H9 (cell line): ENCODE measurements around the gene ST6GALNAC2. TPM values are rescaled to one million over a fixed set of nuclear protein-coding genes. Genes with fewer than 3 reads are reported as not detected.

Experiments used
- DNase-seq: peaks from one replicate; pipeline ENCODE4 v3.0.0-alpha.2; 2017
- H2AFZ ChIP-seq: one replicate; pipeline ENCODE4 v1.6.1; 2013; ENCODE audit warnings: mild to moderate bottlenecking, low read length, control low read depth, moderate library complexity
- H2AK5ac ChIP-seq: 2 replicates; pipeline ENCODE4 v1.6.1; 2013; ENCODE audit warnings: low read length, control low read depth, mixed read lengths; ENCODE audit not compliant: insufficient read length
- H2BK120ac ChIP-seq: one replicate; pipeline ENCODE4 v1.6.1; 2013; ENCODE audit warnings: low read depth, mild to moderate bottlenecking, low read length, control low read depth, inconsistent platforms; ENCODE audit not compliant: poor library complexity, severe bottlenecking
- H2BK12ac ChIP-seq: 2 replicates; pipeline ENCODE4 v1.6.1; 2013; ENCODE audit warnings: low read length, control low read depth, mixed read lengths, low read depth; ENCODE audit not compliant: insufficient read length
- H2BK15ac ChIP-seq: 2 replicates; pipeline ENCODE4 v1.6.1; 2013; ENCODE audit warnings: low read depth, low read length, control low read depth
- H2BK20ac ChIP-seq: one replicate; pipeline ENCODE4 v1.6.1; 2013; ENCODE audit warnings: low read depth, mild to moderate bottlenecking, low read length, control low read depth, inconsistent platforms; ENCODE audit not compliant: poor library complexity, severe bottlenecking
- H2BK5ac ChIP-seq: 2 replicates; pipeline ENCODE4 v1.6.1; 2013; ENCODE audit warnings: low read length, control low read depth, mixed read lengths; ENCODE audit not compliant: insufficient read length
- H3K14ac ChIP-seq: 2 replicates; pipeline ENCODE4 v1.6.1; 2013; ENCODE audit warnings: low read length, control low read depth; ENCODE audit not compliant: insufficient read depth
- H3K18ac ChIP-seq: 2 replicates; pipeline ENCODE4 v1.6.1; 2013; ENCODE audit warnings: low read depth, mild to moderate bottlenecking, mixed read lengths, low read length, control low read depth; ENCODE audit not compliant: insufficient read length
- H3K23ac ChIP-seq: 2 replicates; pipeline ENCODE4 v1.6.1; 2013; ENCODE audit warnings: low read length, control low read depth, mixed read lengths, low read depth; ENCODE audit not compliant: insufficient read length
- H3K23me2 ChIP-seq: 2 replicates; pipeline ENCODE4 v1.6.1; 2013; ENCODE audit warnings: low read depth, mild to moderate bottlenecking, mixed read lengths, low read length, control low read depth; ENCODE audit not compliant: insufficient read length, poor library complexity, severe bottlenecking
- H3K27ac ChIP-seq: 2 replicates; pipeline ENCODE4 v1.5.1; 2013; ENCODE audit warnings: low read length, control low read depth, mixed read lengths, low read depth; ENCODE audit not compliant: insufficient read length
- H3K27me3 ChIP-seq: 2 replicates; pipeline ENCODE4 v1.6.1; 2013; ENCODE audit warnings: low read length, control low read depth, inconsistent platforms; ENCODE audit not compliant: insufficient read depth
- H3K4ac ChIP-seq: 2 replicates; pipeline ENCODE4 v1.6.1; 2013; ENCODE audit warnings: low read depth, mild to moderate bottlenecking, control low read depth, inconsistent platforms, low read length, moderate library complexity
- H3K4me1 ChIP-seq: 2 replicates; pipeline ENCODE4 v1.6.1; 2013; ENCODE audit warnings: low read length, control low read depth, inconsistent platforms; ENCODE audit not compliant: insufficient read depth
- H3K4me2 ChIP-seq: 2 replicates; pipeline ENCODE4 v1.6.1; 2013; ENCODE audit warnings: low read length, control low read depth, mixed read lengths; ENCODE audit not compliant: insufficient read length, insufficient read depth
- H3K56ac ChIP-seq: 2 replicates; pipeline ENCODE4 v1.6.1; 2013; ENCODE audit warnings: low read depth, mild to moderate bottlenecking, mixed read lengths, low read length, control low read depth; ENCODE audit not compliant: insufficient read length
- H3K79me1 ChIP-seq: 2 replicates; pipeline ENCODE4 v1.6.1; 2013; ENCODE audit warnings: low read depth, mild to moderate bottlenecking, moderate library complexity, low read length, control low read depth, inconsistent platforms; ENCODE audit not compliant: insufficient read depth, poor library complexity, severe bottlenecking
- H3K79me2 ChIP-seq: 2 replicates; pipeline ENCODE4 v1.6.1; 2013; ENCODE audit warnings: low read length, control low read depth, inconsistent platforms; ENCODE audit not compliant: insufficient read depth
- H3K9ac ChIP-seq: 2 replicates; pipeline ENCODE4 v1.6.1; 2013; ENCODE audit warnings: low read length, control low read depth, mixed read lengths; ENCODE audit not compliant: insufficient read length; ENCODE audit errors: extremely low read depth
- H3K9me3 ChIP-seq: one replicate; pipeline ENCODE4 v1.6.1; 2013; ENCODE audit warnings: low read depth, low read length, inconsistent platforms; ENCODE audit not compliant: control insufficient read depth
- H3T11ph ChIP-seq: one replicate; pipeline ENCODE4 v1.6.1; 2013; ENCODE audit warnings: mild to moderate bottlenecking, low read length, control low read depth, inconsistent platforms
- H4K20me1 ChIP-seq: one replicate; pipeline ENCODE4 v1.6.1; 2013; ENCODE audit not compliant: control insufficient read depth, insufficient read length, insufficient read depth
- H4K5ac ChIP-seq: 2 replicates; pipeline ENCODE4 v1.6.1; 2013; ENCODE audit warnings: low read depth, mild to moderate bottlenecking, mixed read lengths, low read length, control low read depth; ENCODE audit not compliant: insufficient read length
- H4K8ac ChIP-seq: replicated peaks from 2 replicates; pipeline ENCODE4 v1.6.1; 2013; ENCODE audit warnings: low read length, control low read depth, mixed read lengths, low read depth; ENCODE audit not compliant: insufficient read length
- H4K91ac ChIP-seq: 2 replicates; pipeline ENCODE4 v1.6.1; 2013; ENCODE audit warnings: low read depth, mild to moderate bottlenecking, moderate library complexity, mixed read lengths, low read length, control low read depth; ENCODE audit not compliant: insufficient read length
- H3K27ac Mint-ChIP-seq, 3 experiments: 2 replicates in 2 of 3; 3 replicates in 1 of 3; pipeline ENCODE4 v1.8.0; 2020 to 2021; ENCODE audit warnings: mixed read lengths in 3 of 3, mild to moderate bottlenecking in 1 of 3, moderate library complexity in 1 of 3
- H3K27me3 Mint-ChIP-seq: 2 replicates; pipeline ENCODE4 v1.8.0; 2021; ENCODE audit warnings: low read depth, mild to moderate bottlenecking, moderate library complexity, mixed read lengths
- H3K36me3 Mint-ChIP-seq, 3 experiments: 2 replicates in 2 of 3; 3 replicates in 1 of 3; pipeline ENCODE4 v1.8.0; 2020 to 2021; ENCODE audit warnings: low read depth in 3 of 3, mixed read lengths in 3 of 3; ENCODE audit not compliant: insufficient read depth in 1 of 3
- H3K4me1 Mint-ChIP-seq, 2 experiments: 2 replicates each; pipeline ENCODE4 v1.8.0; 2020; ENCODE audit warnings: mixed read lengths in 2 of 2
- H3K4me3 Mint-ChIP-seq, 2 experiments: 2 replicates in 1 of 2; 3 replicates in 1 of 2; pipeline ENCODE4 v1.8.0; 2020 to 2021; ENCODE audit warnings: mild to moderate bottlenecking in 2 of 2, mixed read lengths in 2 of 2, moderate library complexity in 1 of 2
- H3K9me3 Mint-ChIP-seq, 2 experiments: 2 replicates in 1 of 2; 3 replicates in 1 of 2; pipeline ENCODE4 v1.8.0; 2020; ENCODE audit warnings: mild to moderate bottlenecking in 2 of 2, mixed read lengths in 2 of 2, moderate library complexity in 1 of 2
- WGBS: extraction: QIAGEN DNeasy Blood & Tissue Kit; methylation state at CpG from one replicate; pipeline ENCODE4 v1.1.7; 2013; ENCODE audit warnings: missing lambda C conversion rate, low lambda C conversion rate, mixed read lengths; ENCODE audit not compliant: insufficient read length; ENCODE audit errors: extremely low coverage; 5-methylcytosine and 5-hydroxymethylcytosine counted together
- long read RNA-seq: library from polyadenylated mRNA; unstranded; transcript quantifications from one replicate; pipeline ENCODE4 v2.0.0, GENCODE V29; 2020
- total RNA-seq: library from RNA; stranded (reverse); gene quantifications from 2 replicates; pipeline ENCODE4 v1.2.1, GENCODE V29; 2021
- TF ChIP-seq, protein P1 (sequence below): fragments of 200-600 bp; sonication (generic); conservative IDR thresholded peaks from 3 replicates; pipeline ENCODE4 v1.8.0; 2021; ENCODE audit warnings: antibody characterized with exemption, mild to moderate bottlenecking

ST6GALNAC2 gene
- 0.37 and 0.46 TPM in 2 replicates for total RNA-seq
- long read RNA-seq, partial matches to known transcripts = 0 of 6 reads
- long read RNA-seq, other reads (novel, unspliced or antisense) = 5 of 6 reads

DNA sequence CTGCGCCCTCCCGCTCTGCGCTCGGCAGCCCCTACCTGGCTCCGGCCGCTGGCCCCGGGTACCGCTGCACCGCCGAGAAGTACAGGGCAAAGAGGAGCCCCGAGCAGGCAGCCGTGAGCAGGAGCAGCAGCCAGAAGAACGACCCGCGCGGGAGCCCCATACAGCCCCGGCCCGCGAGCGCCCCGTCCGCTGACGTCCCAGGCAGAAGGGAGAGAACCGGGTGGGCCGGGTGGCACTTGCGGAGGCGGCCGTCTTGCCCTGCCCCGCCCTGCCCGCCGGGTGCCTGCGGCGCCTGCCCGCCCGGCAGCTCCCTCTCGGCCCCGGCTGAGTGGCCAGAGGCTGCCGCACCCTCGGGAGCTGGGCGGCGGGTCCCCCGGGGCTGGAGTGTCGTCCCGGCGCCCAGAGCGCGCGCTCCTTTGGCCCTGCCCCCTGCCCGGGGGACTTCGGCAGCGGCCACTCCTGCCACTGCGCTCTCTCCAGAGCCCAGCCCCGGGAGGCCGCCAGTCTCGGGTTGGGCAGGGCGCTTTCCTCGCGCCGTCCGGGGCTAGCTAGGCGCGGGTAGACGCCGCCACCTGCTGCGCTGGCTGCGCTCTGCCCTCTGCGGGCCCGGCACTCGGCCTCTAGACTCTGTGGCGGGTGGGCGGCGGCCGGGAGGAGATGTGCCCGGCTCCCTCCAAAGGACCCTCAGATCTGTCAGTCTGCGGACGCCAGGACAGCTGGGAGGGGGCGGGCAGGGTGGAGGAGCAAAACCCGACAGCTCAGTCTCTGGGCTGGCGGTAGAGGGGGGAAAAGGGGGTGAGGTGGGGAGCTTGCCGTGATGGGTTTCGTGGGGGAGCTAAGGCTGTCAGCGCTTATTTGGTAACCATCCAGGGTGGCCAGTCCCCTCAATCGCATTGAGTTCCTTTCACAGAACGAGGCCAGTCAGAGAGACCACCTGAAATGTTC is at the start of gene ST6GALNAC2:
ST6GALNAC2 (minus strand) TSS at position 212 of the 945 bp plus-strand sequence; CDS start at position 160, 52 bp downstream.
- H3K23me2 ChIP-seq = peaks cover 11% of the 10 kb centered on the region
- H3K4me1 ChIP-seq = no peaks in the 10 kb centered on the region; the same call in 1 of the 2 replicates
- no peak within 1 kb of the TSS for H3K27ac Mint-ChIP-seq
- no peaks in the 10 kb centered on the region for H3K79me1 ChIP-seq
- H3K36me3 Mint-ChIP-seq = no peaks in the 10 kb centered on the region; a peak in 1 of 7 replicates
- no peak for DNase-seq
- H3K27me3 ChIP-seq = peaks cover 36% of the 10 kb centered on the region; the same call in 1 of the 2 replicates
- no peak within 1 kb of the TSS for H3T11ph ChIP-seq
- peaks cover 75% of the 10 kb centered on the region for H3K27me3 Mint-ChIP-seq
- H2BK20ac ChIP-seq = no peak within 1 kb of the TSS
- no peak within 1 kb of the TSS; the same call in 1 of the 2 replicates for H3K14ac ChIP-seq
- no peak within 1 kb of the TSS for H2BK5ac ChIP-seq
- no peak within 1 kb of the TSS for H3K9ac ChIP-seq
- no peaks in the 10 kb centered on the region for H3K79me2 ChIP-seq
- no peak within 1 kb of the TSS for H3K23ac ChIP-seq
- peaks cover 2% of the 10 kb centered on the region for H4K20me1 ChIP-seq
- H3K4ac ChIP-seq = no peak within 1 kb of the TSS
- H3K9me3 ChIP-seq = no peaks in the 10 kb centered on the region
- H2BK120ac ChIP-seq = no peak within 1 kb of the TSS
- H3K9me3 Mint-ChIP-seq = peaks cover 2 to 7% of the 10 kb centered on the region in 2 experiments; a peak in 3 of 5 replicates
- peak within 1 kb of the TSS; percentile 67 for H3K4me2 ChIP-seq
- H4K8ac ChIP-seq = no peak within 1 kb of the TSS
- H2BK12ac ChIP-seq = no peak within 1 kb of the TSS
- H3K27ac ChIP-seq = no peak within 1 kb of the TSS
- no peak within 1 kb of the TSS; the same call in 1 of the 2 replicates for H2BK15ac ChIP-seq
- H3K18ac ChIP-seq = no peak within 1 kb of the TSS
- H4K91ac ChIP-seq = no peak within 1 kb of the TSS
- WGBS = no CpG with 5 or more reads among the region's 84 CpGs
- H4K5ac ChIP-seq = no peak within 1 kb of the TSS
- no peak within 1 kb of the TSS for H3K56ac ChIP-seq
- no peak within 1 kb of the TSS for H2AK5ac ChIP-seq
- H3K4me1 Mint-ChIP-seq = peaks cover 26 to 34% of the 10 kb centered on the region in 2 experiments
- H2AFZ ChIP-seq = no peak within 1 kb of the TSS
- peak within 1 kb of the TSS; percentile 59 to 80 for H3K4me3 Mint-ChIP-seq
- TF ChIP-seq, protein P1, sequence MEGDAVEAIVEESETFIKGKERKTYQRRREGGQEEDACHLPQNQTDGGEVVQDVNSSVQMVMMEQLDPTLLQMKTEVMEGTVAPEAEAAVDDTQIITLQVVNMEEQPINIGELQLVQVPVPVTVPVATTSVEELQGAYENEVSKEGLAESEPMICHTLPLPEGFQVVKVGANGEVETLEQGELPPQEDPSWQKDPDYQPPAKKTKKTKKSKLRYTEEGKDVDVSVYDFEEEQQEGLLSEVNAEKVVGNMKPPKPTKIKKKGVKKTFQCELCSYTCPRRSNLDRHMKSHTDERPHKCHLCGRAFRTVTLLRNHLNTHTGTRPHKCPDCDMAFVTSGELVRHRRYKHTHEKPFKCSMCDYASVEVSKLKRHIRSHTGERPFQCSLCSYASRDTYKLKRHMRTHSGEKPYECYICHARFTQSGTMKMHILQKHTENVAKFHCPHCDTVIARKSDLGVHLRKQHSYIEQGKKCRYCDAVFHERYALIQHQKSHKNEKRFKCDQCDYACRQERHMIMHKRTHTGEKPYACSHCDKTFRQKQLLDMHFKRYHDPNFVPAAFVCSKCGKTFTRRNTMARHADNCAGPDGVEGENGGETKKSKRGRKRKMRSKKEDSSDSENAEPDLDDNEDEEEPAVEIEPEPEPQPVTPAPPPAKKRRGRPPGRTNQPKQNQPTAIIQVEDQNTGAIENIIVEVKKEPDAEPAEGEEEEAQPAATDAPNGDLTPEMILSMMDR = no peak
